GM12801 (cell line): ENCODE measurements around the gene CCNYL1.

Experiments
- TF ChIP-seq, protein P1 (sequence below): IDR thresholded peaks from one replicate; pipeline ENCODE4 v1.5.1; 2011; ENCODE audit warnings: control low read depth; ENCODE audit not compliant: insufficient read length; ENCODE audit errors: extremely low read depth

CCNYL1 gene

DNA sequence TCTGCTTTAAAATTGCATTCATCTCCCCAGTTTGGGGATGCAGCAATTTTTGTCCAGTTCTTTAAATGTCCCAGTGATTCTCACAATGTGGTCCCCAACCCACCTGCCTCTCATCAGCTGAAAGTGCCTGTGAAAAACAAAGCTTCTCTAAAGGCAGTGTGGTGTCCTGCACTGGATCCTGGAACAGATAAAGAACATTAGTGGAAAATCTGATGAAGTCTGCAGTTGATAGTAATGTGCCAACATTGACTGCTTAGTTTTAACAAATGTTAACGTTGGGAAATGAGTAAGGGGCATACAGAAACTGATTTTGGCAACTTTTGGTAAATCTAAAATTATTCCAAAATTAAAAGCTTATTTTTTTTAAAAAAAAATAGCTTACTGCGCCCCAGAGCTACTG is 49.0 kb downstream of the CCNYL1 start:
- TF ChIP-seq, protein P1, sequence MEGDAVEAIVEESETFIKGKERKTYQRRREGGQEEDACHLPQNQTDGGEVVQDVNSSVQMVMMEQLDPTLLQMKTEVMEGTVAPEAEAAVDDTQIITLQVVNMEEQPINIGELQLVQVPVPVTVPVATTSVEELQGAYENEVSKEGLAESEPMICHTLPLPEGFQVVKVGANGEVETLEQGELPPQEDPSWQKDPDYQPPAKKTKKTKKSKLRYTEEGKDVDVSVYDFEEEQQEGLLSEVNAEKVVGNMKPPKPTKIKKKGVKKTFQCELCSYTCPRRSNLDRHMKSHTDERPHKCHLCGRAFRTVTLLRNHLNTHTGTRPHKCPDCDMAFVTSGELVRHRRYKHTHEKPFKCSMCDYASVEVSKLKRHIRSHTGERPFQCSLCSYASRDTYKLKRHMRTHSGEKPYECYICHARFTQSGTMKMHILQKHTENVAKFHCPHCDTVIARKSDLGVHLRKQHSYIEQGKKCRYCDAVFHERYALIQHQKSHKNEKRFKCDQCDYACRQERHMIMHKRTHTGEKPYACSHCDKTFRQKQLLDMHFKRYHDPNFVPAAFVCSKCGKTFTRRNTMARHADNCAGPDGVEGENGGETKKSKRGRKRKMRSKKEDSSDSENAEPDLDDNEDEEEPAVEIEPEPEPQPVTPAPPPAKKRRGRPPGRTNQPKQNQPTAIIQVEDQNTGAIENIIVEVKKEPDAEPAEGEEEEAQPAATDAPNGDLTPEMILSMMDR = no peak

DNA sequence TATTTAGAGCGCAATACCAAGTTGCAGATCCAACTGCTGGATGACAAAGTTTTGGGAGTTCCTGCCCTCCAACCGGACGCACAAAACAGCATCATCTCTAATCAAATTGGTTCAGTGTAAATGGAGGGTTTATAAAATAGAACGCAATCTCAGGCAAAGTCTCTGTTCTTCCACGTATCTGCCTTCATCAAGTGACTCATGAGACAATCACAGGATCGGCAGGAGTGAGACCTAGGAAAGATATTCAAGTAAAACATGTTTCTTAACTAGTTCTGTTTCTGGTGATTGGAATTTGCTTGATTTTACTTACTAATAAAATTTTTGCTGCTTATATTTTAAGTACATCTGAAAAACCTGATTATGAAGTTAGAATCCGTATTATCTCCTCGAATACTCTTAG is 50.7 kb downstream of the CCNYL1 start:
- TF ChIP-seq, protein P1 = no peak

DNA sequence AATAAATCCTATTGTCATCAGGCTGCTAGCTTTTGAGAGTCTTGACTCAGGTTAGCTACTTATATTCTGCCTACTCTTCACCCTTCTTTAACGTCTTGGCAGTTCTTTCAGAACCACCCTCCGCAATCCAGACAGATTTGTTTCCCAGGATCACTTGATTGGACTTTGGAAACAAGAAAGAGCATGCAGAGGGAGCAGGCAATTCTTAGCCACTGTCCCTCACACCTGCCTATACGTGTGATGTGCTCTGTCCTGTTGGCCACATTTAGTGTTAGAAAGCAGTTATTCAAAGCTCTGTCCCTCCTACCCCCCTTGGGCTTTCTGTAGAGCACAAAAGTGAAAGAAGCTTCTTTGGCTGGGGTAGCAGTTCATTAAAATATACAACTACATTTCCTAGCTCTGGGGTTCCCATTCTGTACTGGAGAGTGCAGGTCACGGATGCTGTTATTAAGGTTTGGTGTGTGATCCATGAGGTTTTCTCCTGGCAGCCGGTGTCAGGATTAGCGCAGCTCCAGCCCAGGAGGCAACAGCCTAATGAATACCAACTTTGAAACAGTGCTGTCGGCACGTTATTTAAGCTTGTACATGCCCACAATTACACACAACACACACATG is 52.0 kb downstream of the CCNYL1 start:
- TF ChIP-seq, protein P1 = no peak

DNA sequence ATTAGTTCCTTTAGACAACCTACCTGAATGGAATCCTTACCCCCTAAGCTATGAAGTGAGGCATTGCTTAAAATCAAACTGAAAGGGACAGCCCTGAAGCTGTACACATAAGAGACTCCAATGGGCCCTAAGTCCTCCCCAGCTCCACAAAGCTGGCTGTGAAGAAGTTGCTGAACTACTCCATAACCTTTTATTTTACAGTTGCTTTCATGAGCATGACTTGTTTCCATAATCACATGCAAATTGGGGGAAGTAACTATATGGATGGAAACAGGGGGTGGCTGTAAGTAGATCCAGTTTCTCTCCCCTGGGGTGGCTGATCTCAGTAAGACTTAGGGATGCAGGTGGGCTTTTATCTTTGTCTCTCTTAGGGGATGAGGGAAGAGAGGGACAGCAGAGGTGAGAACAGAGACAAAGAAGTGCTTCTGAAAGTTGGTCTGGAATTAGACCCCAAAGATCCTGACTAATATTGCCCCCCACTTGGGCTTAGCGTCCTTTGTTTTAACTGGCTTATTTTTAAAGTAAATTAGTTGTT is 52.7 kb downstream of the CCNYL1 start:
- TF ChIP-seq, protein P1 = no peak

DNA sequence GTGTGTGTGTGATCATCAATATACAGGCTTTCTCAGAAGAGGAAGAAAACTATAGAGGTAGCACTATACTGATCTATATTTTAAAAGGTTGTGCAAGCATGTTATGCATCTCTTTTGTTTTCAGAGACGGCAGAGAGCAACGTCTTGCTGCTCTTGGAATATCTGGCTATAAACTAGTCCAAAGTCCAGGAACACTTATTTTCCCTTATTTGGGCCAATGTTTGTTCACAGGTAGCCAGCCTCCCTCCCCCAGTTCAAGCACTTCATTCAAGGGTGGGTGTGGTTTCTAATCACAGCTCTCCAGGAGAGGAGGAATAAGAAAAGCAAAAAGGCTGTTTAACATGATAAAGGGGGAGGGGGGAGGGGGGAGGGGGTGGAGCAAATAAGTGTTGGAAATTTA is 54.1 kb downstream of the CCNYL1 start:
- TF ChIP-seq, protein P1 = no peak

DNA sequence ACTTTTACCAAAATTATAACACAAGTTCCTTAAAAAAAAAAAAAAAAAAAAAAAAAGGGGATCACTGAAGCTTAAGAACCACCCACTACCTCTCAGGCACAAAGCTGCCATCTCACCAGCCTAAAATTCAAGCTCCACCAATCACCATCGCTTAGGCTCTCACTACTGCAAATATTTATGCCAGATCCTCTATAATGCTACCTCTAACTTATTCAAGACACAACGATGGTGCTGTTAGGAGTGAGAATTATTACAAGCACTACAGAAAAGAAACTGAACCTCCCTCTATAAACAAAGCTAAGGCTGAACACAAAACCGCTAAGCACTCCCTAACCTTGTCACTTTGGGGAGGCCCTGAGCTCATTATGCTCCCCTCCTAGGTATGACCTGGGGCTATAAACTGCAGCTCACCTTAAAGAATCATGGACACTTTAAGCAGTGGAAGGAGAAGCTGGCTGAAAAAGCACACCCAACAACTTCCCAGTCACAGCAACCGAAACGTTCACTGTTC is 54.7 kb downstream of the CCNYL1 start:
- TF ChIP-seq, protein P1 = no peak

DNA sequence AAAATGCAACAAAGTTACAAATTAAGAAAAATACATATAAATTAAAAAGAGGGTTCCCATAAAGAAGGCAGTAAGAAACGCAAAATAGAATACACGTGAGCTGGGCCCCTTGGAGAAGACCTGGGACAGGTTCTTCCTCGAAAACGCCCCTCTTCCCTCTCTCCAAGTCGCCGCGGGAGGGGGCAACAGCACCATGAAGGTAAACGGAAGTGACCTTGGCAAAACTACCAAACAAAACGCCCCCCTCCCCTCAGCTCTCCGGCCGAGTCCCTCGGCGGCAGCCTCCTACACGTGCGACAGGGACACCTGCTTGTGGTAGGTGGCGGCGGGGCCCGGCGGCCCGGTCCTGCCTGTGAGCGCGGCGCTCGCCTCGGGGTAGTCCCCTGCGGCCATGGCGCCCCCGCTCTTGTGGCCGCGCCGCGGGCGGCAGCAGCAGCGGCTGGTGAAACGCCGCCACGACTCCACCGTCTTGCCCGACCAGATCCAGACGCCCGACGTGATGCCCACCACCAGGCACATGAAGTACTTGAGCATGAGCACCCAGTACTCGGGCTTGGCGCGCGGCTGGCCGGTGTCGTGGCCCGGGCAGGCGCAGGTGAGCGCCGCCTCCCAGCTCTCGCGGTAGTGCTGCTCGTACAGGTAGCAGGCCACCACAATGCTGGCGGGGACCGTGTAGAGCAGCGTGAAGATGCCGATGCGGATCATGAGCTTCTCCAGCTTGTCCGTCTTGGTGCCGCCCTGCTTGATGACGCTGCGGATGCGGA is 55.4 kb downstream of the CCNYL1 start:
- TF ChIP-seq, protein P1 = no peak
